LNCAP (cell line): ENCODE data around the gene LNPEP.

Source experiments
- TF ChIP-seq, protein P1 (sequence below): fragments of 450-650 bp; IDR thresholded peaks from 2 replicates; pipeline ENCODE4 v1.5.1; 2017; ENCODE audit warnings: mild to moderate bottlenecking

The LNPEP gene

DNA sequence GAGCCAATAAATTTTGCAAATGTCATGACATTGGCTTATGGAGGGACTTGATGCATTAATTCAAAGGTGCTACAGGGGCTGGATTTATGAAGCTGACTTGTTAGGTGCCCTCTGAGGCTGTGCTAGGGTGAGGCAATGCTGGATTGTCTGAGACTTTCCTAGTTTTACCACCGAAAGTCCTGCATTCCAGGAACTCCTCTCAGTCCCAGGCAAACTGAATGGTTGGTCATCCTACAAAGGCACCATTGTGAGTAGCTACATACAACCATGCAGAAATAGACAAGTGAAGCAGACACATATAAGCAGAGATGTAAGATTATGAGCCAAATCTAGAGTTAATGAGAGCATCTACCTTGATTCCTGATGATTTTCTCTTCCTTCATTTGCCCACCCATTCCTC, 111.2 kb downstream of the LNPEP start:
- TF ChIP-seq, protein P1, sequence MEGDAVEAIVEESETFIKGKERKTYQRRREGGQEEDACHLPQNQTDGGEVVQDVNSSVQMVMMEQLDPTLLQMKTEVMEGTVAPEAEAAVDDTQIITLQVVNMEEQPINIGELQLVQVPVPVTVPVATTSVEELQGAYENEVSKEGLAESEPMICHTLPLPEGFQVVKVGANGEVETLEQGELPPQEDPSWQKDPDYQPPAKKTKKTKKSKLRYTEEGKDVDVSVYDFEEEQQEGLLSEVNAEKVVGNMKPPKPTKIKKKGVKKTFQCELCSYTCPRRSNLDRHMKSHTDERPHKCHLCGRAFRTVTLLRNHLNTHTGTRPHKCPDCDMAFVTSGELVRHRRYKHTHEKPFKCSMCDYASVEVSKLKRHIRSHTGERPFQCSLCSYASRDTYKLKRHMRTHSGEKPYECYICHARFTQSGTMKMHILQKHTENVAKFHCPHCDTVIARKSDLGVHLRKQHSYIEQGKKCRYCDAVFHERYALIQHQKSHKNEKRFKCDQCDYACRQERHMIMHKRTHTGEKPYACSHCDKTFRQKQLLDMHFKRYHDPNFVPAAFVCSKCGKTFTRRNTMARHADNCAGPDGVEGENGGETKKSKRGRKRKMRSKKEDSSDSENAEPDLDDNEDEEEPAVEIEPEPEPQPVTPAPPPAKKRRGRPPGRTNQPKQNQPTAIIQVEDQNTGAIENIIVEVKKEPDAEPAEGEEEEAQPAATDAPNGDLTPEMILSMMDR, result no peak

DNA sequence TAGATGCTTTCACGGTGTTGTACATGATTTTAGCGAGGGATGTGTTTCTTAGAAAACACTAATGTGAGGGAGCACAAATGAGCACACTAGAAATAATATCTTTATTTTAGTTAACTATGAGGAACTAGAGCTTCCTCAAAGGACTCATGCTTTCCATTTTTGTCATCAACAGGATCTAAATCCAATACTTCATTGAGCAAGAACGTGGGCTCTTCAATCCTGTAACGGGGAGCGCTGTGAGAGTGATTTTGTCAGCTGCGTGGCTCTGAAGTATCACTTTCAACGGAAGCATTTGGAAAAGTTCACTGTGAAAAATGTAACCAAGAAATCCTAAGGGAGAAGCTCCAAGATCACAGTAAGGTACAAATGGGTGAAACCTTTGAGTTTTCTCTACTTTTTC, 113.3 kb downstream of the LNPEP start:
- TF ChIP-seq, protein P1, result no peak

DNA sequence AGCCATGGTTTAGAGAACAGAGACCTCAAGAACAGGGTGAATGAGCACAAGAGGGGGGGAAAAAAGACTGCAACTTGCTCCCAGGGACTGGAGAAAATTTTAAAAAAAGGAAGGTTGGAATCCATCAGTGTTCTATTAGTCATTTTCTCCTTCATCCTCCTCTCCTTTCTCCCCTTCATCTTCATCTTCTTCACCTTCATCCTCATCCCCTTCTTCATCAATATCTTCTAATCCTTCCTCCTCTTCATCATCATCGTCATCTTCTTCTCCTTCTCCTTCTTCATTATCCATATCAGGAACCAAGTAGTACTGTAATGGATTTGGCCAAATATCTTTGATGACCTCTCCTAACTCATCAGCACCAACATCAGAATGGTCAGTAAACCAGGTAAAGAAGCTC, 120.4 kb downstream of the LNPEP start:
- TF ChIP-seq, protein P1, result no peak

DNA sequence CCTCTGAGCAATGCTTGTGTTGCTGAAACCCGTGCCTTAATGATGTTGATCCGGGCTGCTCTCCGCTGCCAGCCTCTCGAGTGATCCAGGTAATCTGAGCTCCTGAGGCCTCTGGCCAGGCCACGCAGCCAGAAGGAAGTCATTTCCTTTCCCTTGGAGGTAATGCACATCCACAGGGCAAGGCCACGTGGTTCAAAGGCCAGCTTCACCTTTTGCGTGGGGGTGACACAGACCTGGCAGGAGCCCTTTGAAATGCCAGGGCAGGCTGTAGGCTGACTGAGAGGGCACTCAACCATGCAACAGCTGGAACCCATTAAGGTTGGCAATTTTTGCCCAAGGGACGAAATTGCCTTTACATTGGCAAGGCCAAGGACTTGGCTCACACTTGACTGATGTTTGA, 126.2 kb downstream of the LNPEP start:
- TF ChIP-seq, protein P1, result no peak

DNA sequence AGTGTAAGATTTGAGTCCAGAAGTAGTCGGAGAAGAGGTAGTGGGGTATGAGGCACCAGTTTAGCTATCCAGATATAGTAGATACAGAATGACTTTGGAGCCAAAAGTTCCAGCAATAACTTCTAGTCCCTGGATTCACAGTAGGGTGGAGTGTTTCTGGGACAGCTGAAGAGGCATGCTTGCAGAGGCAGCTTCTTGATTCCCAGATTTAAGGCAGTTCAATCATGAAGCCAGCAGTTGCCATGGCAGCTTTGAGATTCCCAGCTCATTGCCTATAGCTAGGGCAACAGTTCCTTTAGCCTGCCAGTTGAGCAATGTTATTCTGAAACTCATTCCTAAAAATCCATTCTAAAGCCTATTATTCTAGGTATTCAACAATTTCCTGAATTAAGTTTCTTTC, 127.4 kb downstream of the LNPEP start:
- TF ChIP-seq, protein P1, result no peak

DNA sequence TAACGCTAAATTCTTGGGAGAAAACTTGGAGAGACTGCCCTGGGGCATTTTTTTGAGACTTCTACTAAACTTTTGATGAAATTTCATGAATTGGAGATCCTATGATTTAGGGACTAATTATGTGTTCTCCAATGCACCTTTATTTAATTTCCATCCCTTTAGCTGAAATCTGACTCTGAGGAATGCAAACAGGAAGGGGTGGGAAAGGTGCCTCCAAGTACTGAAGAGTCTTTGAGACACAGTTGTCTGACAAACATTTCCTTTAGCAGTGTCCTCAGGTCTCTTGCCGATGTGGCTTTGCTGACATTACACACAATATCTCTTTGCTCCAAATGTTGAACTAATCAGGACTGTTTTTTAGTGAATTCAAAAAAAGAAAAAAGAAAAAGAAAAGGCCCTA, 129.6 kb downstream of the LNPEP start:
- TF ChIP-seq, protein P1, result no peak

DNA sequence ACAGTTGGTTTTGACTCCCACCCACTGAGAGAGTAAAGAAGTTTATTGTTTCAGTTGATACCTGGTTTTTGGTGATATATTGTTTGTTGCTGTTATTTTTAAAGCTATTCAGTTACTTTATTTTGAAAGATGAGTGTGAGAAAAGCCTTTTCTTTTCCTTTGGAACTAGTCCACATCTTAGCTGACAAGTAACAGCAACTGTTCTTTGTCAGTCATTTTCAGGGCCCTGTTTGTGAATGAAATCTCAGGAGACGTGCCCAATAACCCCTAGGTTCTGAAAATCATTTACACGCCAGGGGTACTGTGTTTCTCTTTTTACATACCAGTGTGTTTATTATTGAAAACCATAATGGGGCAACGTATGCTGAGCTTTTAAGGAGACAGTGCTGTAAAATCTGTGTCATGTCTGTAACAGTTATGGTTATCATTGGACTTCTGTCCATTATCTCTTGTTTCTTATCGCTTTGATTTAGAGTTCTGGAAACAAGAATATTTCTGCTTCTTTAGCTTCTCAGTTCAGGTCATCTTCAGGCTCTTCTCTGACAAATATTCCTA, 131.5 kb downstream of the LNPEP start:
- TF ChIP-seq, protein P1, result no peak

DNA sequence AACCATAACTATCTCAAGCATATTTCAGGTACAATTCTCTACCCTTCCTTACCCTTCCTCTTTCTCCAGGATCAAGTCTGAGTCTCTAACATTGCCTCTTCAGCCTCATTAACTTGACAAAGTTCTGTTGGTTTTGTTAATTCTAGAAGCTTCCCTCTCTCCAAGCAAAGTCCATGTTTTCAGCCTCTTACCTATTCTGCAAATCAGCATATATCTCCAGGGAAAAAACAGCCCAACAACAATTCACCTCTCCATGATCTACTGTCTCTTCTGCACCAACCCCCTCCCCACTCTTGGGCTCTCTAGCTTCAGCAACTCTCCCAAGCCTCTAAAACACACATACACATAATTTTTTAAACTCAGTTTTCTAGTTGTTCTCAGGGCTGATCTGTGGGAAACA, 134.4 kb downstream of the LNPEP start:
- TF ChIP-seq, protein P1, result no peak
